Fibroblast of pulmonary artery (primary cell): ENCODE measurements around the gene PLCL1.

Experiments
- DNase-seq: peaks from one replicate; pipeline ENCODE4 v3.0.0-alpha.2; 2010; ENCODE audit warnings: low read depth
- H3K4me3 ChIP-seq: replicated peaks from 2 replicates; pipeline ENCODE4 v1.5.1; 2011; ENCODE audit warnings: low read depth, mild to moderate bottlenecking, control low read depth, low read length, moderate library complexity
- TF ChIP-seq, protein P1 (sequence below): IDR thresholded peaks from 2 replicates; pipeline ENCODE4 v1.5.1; 2011; ENCODE audit warnings: mild to moderate bottlenecking, control low read depth, low read length, inconsistent platforms; ENCODE audit errors: missing control alignments

PLCL1 gene

DNA sequence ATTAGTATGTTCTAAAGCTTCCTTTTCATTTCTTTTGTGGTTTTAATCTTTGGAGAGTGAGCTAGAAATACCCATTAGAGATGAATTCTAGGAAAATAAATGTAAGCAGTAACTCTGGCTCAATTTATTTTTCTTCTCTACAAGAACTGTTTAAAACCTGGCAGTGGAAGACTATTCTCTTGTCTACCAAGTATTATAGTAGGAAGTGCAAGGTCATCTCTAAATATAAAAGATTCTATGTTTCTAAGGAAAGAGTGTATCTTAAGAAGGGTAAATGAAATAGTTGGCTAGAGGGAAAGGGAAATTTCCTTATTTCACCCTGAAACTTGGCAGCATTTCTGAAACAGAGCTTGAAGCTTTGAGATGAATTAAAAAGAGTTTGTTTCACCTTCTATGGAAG lies 35.5 kb downstream of the PLCL1 start:
- DNase-seq, result no peak
- no peak overlapping the region for H3K4me3 ChIP-seq
- TF ChIP-seq, protein P1, sequence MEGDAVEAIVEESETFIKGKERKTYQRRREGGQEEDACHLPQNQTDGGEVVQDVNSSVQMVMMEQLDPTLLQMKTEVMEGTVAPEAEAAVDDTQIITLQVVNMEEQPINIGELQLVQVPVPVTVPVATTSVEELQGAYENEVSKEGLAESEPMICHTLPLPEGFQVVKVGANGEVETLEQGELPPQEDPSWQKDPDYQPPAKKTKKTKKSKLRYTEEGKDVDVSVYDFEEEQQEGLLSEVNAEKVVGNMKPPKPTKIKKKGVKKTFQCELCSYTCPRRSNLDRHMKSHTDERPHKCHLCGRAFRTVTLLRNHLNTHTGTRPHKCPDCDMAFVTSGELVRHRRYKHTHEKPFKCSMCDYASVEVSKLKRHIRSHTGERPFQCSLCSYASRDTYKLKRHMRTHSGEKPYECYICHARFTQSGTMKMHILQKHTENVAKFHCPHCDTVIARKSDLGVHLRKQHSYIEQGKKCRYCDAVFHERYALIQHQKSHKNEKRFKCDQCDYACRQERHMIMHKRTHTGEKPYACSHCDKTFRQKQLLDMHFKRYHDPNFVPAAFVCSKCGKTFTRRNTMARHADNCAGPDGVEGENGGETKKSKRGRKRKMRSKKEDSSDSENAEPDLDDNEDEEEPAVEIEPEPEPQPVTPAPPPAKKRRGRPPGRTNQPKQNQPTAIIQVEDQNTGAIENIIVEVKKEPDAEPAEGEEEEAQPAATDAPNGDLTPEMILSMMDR, result no peak

DNA sequence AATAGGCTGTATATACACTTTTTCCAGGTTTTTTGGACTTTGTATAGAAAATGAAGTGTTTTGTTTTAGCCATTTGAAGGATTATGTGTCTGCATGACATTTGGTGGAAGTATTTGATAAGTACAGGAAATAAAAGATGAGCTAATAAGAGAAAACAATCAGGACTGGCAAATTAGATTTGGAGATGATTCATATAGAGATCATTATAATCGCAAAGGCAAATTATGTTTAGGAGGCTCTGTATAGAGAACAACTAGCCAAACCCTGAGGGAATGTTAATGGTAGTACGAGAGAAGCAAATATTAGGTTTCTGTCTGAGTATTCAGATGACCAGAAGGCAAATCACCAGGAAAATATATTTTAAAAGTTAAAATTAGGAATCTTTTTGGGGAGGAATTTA lies 41.7 kb downstream of the PLCL1 start:
- DNase-seq, result no peak
- TF ChIP-seq, protein P1, result no peak
- H3K4me3 ChIP-seq, result no peak overlapping the region

- TF ChIP-seq, protein P1, result no peak
- DNase-seq, result peak; percentile 32
- no peak overlapping the region for H3K4me3 ChIP-seq
Measured at GRCh38 chr2:197846777-197847176, 42.4 kb downstream of the PLCL1 start.

DNA sequence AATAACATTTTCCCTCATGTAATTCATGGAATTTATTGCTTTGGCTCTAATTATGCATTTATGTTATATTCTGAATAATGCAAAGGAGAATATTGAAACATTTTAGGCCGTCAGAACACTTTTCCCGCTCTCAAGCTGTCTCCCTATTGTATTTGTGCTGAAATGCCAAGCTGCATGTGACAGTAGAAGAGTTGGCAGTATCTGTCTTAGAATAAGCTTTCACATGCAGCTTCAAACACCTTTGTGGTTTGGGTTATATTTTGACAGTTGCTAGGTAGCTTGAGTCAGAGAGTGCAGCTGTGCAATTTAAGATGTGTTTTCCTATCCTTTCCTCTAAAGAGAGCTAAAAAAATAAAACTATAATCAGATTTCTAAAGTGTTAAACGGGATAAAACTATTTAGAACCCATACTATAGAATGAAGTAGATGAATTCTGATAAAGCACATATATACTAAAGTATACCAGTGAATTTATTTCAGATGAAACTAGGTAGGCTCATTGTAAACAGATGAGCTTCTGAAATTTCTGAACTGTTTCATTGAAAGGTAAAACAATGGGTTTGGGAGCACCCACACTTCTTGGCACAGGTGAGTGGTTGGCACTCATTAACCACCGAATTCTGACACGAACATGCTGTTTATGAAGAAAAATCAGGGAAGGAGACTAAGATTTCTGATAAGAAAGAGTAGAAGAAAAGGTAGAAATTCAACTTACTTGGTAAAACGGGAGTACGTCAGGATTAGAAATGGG lies 43.4 kb downstream of the PLCL1 start:
- no peak for DNase-seq
- TF ChIP-seq, protein P1, result no peak

GRCh38 chr2:197848602-197849001 lies 44.2 kb downstream of the PLCL1 start:
- H3K4me3 ChIP-seq, result no peak overlapping the region
- no peak for DNase-seq
- TF ChIP-seq, protein P1, result no peak

More for the DNA sequence above, 43.4 kb downstream of the PLCL1 start:
- H3K4me3 ChIP-seq, result no peak overlapping the region

- no peak overlapping the region for H3K4me3 ChIP-seq
- DNase-seq, result peak; percentile 45
- TF ChIP-seq, protein P1, result no peak
Measured at GRCh38 chr2:197850882-197851450, 46.6 kb downstream of the PLCL1 start.
